GM18909 (cell line): ENCODE results near the gene ADARB2.

Experiments used
- ATAC-seq: cut with Tn5 transposase; IDR thresholded peaks from one replicate; pipeline ENCODE4 v1.9.1; 2021; ENCODE audit warnings: mild to moderate bottlenecking; ENCODE audit not compliant: unreplicated experiment, poor library complexity

ADARB2 gene

DNA sequence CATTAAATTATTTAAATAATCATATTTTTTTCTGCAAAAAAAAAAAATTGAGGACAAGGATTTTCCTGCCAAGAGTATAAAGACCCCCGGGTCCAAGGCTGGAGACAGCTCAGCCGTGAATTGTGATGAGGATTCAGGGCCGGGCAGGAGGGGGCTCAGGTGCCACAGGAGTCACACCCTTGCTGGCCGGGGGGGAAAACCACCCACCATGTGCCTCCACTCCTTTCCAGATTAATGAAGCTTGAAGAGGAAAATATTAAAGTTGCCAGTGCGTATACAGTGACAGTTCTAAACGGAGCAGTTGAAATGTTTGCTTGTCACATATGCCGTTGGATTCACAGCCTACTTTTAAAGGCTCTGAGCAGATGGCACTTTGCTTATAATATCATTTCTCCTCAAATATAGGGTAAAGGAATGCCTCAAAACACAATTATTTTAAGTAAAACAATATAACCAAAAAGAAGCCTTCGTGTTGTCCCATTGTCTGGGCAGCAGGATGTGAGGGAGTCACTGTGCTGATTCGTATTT, 49.6 kb downstream of the ADARB2 start:
- no peak for ATAC-seq

DNA sequence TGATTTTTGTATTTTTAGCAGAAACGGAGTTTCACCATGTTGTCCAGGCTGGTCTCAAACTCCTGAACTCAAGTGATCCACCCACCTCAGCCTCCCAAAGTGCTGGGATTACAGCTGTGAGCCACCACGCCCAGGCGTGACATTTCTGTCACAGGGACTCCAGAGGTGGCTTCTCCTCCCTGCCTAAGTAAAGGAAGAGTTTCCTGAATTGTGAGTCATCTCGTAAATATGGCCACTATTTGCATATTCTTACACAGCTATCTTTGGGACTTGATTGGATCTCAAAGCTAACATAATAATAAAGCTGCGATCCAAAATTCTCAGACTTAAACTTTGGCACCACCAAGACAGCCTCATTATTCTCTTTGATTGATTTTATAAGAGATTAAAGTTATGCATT, 50.1 kb downstream of the ADARB2 start:
- no peak for ATAC-seq

DNA sequence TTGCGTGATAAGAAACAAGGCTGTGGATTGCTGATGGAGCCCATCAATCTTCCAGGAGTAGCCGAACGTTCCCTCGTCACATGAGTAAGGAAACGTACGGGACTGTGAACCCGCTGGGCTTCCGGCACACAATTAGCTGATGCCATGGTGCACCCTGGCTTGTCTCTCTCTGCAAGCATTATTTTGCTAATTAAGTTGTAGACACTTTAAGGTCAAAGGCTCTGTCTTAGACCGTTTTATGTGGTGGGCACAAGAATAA, 50.9 kb downstream of the ADARB2 start:
- ATAC-seq = no peak

DNA sequence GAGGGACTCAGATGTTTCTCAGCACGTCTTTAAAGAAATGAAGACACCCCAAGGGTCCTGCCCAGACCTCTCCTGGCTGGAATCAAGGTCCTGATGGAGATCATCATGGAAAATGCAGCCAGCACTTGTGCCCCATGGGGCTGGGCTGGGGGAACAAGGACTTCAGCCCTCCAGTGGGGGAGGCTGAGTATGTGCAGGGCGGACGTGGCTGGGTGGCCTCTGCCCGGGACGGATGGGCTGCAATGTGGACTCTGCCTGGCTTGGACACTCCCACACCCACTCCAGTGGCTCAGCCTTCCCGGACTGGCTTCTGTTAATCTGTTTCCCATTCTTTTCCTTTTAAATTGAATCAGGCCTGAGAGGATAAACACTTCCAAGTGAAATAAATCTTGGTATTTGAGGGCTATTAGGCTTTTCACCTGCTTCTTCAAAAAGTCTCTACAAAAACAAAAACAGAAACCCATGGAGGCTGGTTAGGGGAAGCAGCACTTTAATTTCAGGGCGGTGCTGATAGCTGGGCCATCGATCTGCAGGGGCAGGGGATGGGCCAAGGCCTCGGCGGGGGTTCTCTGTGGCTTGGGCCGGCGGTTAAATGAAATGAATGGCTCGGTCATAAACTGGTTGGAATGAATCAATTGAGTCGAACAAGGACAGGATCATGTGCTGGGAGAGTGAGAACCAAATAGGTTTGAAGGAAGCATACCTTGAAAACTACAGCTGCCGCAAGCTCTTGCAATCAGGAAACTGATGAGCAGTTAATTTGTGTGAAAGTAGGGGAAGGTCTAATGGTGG, 51.4 kb downstream of the ADARB2 start:
- ATAC-seq = no peak

DNA sequence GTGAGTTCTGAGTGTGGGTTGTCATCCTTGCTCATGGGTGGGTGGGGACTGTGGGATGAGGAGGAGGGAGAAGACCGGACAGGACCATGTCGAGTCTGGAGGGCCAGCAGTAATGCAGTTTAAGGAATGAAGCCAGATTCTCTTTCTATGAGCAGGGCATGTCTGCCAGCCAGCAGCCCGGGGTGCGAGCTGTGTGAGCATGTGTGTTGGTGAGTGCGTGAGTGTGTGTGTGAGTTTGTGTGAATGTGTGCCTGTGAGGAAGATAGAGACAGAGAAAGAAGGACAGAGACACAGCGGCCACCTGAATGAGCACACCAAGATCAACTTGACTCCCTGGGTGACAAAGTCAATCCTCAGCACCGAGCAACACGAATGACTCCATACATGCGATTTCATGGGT, 52.3 kb downstream of the ADARB2 start:
- ATAC-seq = no peak

DNA sequence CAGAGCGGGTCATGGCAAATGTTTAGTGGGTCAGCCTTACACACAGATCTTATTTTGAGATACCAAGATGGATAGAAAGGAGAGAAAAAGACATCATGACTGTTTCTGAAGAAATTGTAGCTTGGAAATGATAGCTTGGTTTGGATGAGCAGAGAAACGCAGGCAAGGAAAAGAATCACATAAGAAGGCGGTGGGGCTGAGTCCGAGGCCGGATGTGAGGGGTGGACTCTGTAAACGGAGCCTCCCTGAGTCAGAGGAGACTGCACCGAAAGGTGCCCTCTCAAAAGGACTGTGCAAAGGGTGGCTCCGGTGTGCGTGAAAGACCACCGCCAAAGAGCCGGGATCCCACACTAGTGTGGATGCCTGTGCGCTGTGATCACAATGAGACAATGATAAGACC, 53.7 kb downstream of the ADARB2 start:
- ATAC-seq = no peak

DNA sequence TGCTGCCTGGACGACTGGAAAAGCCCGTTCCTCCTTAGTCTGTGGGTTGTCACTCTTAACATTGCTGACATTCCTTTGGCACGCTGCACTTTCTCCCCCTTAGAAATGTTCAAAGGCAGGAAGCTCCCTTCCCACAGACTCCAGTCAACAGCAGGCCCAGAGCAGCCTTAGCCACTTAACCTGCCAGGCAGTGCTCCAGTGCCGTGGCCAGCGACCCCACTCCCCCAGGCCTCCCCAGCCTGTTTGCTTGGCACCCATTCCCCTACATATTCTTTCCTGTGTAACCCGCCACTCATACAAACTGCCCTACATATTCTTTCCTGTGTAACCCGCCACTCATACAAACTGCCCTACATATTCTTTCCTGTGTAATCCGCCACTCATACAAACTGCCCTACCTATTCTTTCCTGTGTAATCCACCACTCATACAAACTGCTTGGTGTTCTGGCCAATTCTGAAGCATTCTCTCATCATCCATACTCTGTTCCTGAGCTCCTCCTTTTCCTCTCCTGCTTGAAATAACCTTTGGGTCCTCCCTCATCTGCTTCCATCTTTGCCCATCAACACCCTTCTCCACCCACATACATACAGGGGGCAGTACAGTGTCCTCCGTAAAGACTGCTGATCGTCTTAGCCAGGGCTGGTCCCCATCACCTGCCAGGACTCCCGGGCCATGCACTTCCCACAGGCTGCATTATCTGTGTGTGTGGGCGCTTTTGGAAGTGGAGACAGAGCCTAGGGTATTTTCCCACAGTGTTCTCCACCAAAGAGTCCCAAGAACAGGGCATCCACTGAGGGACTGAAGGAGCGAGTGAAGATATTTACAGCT, 57.3 kb downstream of the ADARB2 start:
- ATAC-seq = no peak

DNA sequence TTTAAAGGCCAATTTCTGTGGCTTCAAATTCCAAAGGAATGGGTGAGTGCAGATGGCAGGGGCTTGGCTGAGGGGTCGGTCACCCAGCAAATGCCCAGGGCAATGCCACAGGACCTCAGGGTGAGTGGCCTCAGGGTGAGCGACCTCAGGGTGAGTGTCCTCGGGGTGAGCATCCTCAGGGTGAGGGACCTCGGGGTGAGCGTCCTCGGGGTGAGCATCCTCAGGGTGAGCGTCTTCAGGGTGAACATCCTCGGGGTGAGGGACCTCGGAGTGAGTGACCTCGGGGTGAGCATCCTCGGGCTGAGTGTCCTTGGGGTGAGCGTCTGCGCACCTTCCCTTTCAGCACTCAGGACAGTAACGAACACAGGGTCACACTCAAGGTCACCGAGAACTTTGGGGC, 59.2 kb downstream of the ADARB2 start:
- ATAC-seq = no peak

DNA sequence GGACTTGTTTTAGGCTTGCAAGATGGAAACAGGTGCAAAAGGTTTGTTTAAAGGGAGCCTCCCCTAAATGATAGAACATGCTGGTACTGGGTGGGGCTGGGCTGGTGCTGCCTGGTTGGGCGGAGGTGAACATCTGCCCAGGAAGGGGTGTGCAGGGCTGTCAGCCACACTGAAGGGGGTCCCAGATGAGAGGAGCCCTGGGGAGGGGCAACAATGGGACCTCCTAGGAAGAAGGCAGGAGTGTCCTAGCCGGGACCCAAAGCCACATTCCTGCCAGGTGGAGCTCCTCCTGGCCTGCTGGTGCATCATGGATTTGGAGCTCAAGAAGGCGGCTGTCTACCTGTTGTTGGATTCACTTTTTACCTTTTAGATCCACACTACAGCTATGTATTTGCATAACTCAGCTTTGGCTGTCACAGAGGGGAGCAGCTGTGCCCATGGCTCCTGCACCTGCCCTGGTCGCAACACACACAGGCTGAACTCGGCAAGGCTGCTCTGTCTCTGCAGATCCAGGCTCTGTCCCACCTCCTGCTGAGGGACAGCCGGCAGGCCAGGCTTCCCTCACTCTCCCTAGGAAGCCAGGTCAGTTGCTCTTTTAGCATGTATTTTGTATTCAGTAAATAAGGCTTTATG, 59.9 kb downstream of the ADARB2 start:
- no peak for ATAC-seq

DNA sequence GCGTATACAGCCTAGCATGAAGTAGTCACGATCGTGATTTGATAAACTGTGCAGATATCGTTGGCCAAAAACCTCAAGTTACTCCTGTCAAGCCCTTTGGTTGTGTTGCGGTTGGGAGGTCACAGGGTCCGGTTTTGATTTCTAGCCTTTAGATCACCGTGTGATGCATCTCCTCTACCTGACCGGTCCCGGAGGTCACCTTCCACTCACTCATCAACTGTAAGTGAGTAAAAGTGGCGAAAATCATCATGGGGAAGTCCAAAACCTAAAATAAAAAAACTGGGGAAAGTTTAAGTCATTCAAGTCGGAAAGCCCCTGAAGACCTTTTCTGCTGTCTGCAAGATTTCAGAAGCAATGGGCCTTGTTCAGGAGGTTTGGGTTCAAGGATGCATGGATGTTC, 62.8 kb downstream of the ADARB2 start:
- ATAC-seq = peak; percentile 77

DNA sequence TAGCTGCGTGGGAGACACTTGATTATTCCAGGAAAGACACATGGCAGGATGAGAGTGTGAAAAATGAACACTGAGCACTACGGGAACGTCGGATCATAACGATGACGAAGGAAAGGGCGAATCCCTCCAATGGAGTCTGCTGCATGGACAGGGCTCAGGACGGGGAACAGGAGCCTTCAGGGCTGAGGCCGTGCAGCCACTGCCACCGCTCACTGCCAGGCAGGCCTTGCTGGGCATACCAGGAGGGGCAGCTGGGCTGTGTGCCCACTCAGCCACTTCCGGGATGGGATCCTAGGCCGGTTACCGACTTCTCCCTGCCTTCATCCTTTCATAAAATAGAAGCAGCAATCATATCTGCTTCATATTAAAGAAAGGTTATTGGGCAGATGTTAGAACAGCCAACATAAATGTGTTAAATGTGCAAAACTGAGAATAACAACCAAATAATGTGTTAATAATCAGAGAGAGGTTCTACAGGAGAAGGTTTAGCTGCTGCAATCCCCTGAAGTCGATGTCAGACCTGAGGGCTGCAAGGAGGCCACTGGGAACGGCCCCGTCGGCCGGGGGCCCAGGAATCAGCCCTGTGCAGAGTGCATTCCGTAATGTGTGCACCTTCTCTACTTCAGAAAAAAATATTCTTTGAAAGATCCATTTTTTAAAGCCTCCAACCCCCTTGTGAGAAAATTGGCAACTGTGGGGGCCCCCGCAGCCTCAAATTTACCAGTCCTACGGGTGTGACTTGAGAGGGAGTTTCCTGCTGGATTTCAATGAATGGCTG, 63.6 kb downstream of the ADARB2 start:
- ATAC-seq = no peak

DNA sequence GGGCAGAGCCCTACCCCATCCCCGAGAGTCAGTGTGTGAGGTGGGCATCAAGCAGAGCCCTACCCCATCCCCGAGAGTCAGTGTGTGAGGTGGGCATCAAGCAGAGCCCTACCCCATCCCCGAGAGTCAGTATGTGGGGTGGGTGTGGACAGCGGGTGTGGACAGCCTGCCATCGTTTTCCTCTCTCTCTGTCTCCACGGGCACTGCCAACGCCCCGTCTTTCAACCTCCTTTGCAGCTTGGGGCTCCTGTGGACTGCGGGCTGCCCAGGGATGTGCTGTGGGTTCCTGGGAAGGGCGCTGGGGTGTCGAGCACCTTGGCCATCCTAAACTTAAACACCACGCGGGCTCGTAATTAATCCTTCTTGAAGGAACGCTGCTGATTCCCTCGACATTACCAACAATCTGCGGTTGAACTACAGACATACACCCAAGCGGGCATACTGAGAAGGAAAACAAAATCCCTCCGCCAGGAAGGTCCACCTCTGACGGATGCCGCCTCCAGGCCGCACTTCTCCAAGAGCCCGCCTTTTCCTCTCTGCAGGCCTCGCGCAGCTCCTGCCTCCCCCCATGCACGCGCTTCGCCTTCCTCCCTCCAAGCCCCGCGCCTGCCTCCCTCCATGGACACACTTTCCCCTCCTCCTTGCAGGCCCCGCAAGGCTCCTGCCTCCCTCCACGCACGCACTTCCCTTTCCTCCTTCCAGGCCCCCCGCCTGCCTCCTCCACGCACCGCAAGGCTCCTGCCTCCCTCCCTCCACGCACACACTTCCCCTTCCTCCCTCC, 65.1 kb downstream of the ADARB2 start:
- no peak for ATAC-seq

DNA sequence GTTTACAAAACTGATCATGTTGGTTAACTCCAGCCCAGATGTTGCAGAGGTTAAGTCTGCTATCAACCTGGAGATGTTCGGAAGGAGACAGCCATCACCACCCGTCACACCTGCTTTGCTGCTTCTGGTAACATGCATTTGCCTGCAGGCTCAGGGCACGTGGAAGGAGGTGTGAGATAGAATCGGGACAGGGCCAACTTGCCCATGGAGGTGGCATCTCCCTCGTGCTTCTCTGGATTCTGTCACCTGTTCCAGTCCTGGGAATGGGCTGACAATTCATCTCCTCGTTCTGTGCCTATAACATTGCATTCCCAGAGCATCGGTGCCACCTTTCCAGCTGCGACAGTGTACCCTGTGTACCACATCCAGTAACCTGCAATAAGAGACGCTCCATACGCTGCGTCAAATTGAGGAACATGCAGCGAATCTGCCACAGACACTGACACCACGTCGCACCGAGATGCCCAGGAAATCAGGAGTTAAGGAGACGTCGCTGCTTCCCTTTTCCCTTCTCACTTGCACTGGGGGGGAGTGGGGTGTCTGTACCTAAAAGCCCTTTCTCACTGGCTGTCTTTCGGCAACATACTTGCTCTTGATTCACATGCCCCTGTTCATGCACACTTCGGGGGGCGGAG, 65.8 kb downstream of the ADARB2 start:
- ATAC-seq = no peak

DNA sequence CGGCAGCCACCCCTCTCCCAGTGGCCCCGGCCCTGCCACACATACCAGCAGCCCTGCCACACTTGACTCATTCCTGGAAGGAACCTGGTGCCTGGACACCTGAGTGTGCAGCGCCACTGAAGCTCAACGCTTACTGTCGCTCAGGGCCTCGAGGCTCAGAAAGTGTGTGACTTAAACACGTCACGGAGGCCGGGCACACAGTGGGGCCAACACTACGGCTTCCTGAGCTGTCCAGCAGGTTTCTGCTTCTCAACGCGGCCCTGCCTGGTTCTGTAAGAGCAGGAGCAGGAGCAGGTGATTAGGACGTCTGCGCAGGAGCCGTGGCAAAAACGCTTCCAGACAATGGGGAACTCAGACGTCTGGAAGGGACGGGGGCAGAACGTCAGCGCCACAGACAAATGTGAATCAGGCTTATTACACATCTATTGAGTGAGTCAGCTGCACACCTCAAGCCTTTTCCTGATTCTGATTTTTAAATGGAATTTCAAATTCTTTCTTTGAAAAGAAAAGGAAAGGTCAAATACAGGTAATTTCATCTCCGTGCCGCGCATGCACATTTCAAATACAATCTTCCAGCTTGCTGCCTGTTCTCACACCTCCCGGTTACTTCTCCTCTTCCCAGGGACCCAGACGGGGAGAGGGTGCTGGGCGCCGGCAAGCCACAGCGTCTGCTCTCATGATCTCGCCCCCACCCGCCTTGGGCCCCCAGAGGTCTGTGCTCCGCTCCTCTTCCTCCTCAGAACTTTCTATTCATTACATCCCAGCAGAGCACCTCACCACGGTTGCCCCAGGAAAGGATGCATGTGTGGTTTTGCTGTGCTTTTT, 66.6 kb downstream of the ADARB2 start:
- no peak for ATAC-seq

DNA sequence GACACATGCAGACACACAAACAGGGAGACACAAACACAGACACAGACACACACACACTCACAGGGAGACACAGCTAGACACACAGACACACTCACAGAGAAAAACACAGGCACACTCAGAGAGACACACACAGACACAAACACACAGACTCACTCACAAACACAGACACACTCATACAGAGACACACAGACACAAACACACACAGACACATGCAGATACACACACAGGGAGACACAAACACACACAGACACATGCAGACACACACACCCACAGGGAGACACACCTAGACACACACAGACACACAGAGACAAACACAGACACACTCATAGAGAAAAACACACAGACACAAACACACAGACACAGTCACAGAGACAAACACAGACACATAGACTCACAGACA, 67.9 kb downstream of the ADARB2 start:
- ATAC-seq = no peak

DNA sequence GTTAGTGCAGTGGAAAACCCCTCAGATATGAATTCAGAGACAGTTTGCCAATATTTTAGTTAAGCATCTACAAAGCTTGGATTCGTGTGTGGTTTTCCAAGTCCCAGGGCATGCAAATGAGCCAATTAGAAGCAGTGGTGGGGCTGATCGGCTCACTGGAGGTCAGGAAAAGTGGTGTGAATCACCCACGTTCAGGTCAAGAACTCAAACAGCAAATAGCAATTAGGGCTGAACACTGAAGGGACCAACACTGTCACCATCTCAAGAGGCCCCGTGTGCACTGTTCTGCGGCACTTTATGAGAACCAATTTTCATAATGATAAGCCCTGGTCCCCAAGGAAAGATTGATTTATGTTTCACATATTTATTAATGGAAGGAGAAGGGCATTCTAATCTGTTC, 68.9 kb downstream of the ADARB2 start:
- no peak for ATAC-seq

DNA sequence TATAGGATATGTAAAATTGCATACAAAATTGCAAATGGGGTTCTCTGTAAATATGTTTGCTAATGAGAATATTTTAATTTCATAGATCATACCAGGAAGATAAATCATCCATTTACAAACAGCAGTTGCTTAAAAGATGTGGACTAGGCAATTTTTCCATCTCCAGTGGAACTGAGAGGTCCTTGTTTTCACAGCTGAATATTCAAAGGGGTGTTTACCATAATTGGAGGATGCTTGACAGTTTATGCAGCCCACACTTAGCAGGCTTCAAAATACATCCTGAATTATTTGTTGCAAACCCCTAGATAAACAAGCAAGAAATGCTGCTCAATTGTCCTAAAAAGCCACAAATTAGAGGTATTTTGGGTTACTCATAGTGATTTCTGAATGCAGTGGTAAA, 69.9 kb downstream of the ADARB2 start:
- no peak for ATAC-seq

DNA sequence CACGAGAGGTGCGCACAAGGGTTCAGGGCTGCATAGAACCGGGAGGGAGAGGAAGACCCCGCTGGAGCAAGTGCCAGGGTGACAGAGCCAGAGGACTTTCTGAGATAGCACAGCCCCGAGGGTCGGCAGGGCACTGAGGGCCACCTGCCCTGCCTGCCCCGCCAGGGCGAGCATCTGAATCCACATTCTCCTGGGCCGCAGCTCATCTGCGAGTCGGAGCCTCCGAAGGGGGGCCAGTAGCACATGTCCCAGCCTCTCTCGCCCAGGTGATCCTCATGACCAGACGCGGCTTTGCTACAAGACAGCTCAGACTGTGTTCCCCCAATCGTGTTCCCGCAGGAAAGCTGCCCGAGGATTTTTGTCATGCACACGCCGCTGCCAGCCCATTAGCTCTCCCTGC, 71.2 kb downstream of the ADARB2 start:
- ATAC-seq = no peak

DNA sequence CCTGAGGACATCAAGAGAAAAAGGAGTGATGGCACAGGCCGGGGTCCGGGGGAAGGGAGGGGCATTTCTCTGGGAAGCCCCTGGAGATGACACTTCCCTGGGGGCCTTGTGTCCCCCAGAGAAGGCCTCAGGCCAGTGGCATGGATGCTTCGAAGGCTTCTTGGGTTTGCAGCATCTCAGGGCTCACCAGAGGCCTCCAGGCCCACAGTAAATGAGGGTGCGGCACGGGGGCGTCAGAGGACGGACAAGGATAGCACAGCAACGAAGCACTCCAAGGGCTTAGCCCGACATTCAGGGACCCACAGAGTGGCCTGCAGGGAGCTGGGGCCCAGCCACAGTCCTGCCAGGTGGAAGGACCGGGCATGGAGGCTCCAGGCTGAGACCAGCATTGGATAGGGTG, 71.6 kb downstream of the ADARB2 start:
- ATAC-seq = no peak
